Measurements from ENCODE around the gene LUZP2.

LUZP2 gene

DNA sequence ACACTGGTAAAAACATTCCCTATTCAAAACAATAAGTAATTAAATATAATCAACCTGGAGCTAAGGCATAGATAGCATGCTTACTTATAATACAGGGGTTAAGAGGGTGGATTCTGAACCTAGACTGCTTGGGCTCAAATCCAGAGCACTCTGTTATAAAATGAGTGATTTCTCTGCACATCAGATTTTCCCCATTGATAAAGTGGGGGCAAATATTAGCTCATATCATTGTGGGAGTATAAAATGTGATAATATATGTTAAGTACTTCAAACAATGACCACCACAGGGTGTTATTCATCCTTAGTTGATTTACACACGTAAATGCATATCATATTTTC lies 139.4 kb downstream of the LUZP2 start:
- DNase-seq: no peak

GRCh38 chr11:24637520-24637919 lies 140.7 kb downstream of the LUZP2 start:
- no peak for DNase-seq

DNA sequence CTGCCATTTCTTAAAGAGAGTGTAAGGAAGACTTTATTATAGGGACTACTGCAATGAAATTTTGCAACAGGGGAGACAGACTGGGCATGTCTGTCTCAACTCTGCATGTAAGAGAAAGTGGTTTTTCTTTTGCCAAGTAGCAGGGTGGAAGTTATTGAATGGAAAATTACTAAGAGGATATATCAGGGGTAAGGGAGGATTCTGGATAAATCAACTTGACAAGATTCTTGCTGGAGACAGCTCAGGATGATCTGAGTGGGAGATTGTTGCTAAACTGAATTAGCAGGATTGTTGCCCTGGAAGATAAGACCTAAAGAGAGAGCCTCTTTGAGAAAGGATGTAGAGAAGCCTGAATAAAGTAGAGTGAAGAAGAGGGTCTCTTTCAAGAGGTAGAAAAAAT lies 145.8 kb downstream of the LUZP2 start:
- no peak for DNase-seq

DNA sequence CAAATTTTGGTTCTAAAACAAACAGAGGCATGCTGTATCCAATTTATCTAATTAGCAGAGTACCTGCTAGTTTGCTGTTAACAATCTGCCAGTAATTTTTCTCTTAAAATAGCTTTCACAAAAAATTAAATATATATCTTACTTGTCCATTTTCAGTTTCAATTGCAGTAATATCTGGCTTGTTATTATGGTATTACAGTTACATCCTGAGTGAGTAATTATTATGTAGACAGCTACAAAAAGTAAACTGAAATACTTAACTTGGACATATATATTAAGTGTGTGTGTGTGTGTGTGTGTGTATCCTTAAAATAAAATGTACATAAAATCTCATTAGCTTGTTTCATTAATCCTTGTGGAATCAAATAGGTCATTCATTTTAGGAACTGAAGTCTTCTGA lies 148.7 kb downstream of the LUZP2 start:
- DNase-seq: no peak

GRCh38 chr11:24651873-24652272 lies 155.0 kb downstream of the LUZP2 start:
- DNase-seq: no peak

- DNase-seq: no peak
Observed at GRCh38 chr11:24653901-24654300, 157.0 kb downstream of the LUZP2 start.

DNA sequence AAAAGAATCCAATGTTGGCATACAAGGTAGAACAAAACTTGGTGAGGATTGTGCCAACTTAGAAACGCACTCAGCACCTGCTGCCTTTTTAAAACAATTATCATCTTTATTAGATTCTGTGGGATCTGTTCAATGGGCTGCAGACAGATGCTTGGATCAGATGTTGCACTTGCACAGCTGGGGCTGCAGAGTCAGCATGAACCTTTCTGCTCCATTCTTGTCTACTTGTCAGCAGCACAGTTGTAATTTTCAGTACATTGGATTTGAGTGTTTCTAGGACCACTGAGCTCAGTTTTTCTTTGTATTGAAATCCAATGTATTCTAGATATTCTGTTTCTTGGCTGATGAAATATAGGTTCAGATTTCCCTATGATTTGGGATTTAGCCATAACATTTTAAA lies 164.5 kb downstream of the LUZP2 start:
- no peak for DNase-seq

GRCh38 chr11:24664399-24664798 lies 167.5 kb downstream of the LUZP2 start:
- no peak for DNase-seq

GRCh38 chr11:24667353-24667968 lies 170.6 kb downstream of the LUZP2 start:
- no peak for DNase-seq

DNA sequence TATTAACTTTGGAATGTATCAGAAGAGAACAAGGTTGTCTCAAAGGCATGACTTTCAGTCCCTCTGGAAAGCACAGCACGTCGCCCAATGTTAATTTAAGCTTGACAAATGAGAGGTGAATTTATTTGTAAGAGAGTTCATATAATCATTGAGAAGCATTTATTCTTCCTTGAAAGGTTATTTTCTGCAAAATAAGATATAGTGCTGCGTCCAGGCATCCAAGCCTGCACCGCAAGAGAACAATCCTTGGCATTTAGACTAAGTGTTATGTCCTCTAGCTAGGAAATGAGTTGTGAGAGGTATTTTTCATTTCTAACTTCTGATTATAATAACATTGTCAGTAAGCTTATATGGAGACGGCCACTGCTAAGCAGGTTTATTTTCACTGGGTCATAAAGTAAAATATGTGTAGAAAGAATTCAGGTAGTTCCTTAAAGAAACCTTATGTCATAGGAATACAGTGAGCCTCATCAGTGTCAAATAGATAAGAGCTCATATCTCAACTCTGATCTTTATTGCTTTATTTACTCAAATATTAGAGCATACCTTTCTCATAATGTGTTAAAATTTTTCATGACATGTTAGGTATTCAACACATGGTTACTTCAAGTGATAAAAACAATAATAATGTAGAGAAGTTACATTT lies 182.0 kb downstream of the LUZP2 start:
- DNase-seq: no peak

DNA sequence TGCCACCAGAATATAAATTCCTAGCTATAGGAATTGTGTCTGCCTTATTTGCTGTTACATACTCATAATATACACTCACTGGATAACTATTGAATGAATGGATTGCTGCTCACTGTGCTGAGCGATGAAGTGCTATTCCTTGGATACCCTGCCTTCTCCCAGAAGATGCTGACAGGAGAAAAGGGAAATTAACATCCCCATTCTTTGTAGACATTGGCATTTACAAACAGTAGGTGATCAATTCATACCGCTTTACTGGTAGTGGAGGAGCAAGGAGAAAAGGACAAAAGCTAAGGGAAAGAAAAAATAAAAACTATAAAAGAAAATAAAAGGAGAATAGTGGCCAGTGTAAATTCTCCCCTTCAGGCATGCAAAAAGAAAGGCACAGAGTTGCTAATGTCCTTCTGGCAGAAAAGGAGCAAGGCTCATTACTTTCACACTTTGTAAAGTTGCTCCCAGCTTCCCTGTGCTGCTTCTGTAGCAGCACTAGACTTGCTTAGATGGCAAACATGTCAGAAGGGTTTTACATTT lies 183.0 kb downstream of the LUZP2 start:
- no peak for DNase-seq

DNA sequence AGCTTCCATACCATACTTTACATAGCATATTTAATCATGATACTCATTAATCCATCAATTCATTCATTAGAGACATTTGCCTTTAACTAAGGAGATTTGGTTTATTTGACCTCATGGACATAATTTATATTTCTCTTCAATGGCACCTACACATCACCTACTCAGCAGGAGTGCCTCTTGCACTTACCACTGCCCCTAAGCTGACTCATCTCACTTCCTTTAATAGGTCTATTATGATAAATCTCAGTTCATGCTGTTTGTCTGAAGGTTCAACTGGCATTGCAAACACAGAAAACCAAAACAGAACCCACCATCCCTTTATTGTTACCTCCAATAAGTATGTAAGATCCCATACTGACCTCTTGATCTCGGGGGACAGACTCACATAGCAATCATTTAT lies 186.7 kb downstream of the LUZP2 start:
- no peak for DNase-seq

DNA sequence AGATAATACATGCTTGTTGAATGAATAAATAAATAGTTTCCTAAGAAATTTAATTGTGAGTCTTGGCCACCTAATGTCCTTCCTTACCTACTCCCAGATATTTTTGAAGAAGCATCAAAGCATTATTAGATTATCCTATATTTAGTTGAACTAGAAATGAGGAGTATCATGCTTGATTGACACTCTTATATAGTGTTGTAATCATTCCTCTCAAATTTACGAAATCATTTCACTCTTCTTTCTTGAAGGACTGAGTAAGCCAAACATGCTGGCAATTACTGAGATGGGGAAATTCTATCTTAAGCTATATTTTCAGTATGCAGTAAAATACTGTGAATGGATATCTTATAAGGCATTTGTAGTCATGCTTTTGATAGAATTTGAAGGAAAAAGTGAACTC lies 189.0 kb downstream of the LUZP2 start:
- DNase-seq: no peak

GRCh38 chr11:24687531-24688147 lies 190.8 kb downstream of the LUZP2 start:
- no peak for DNase-seq

- DNase-seq: no peak
Observed at GRCh38 chr11:24688981-24689380, 192.1 kb downstream of the LUZP2 start.

GRCh38 chr11:24697522-24698111 lies 200.8 kb downstream of the LUZP2 start:
- DNase-seq: no peak

DNA sequence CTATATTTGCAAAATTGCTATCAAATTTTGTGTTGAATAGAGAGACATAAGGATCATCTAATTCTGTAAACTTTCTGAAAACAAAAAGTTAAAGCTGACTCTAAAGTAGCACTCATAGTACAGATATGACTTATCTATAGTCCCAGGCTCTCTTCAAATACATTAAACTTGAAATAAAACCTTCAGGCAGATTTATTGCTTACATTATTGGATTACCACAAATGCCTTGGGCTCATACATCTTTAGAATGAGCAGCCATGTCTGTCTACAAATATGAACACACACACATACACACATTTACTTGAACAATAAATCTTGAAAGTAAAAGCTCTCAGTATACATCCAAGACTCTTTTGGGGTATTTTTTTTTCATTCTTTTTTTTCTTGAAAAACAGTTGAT lies 207.9 kb downstream of the LUZP2 start:
- DNase-seq: no peak

GRCh38 chr11:24705474-24705873 lies 208.6 kb downstream of the LUZP2 start:
- no peak for DNase-seq

GRCh38 chr11:24708616-24709015 lies 211.8 kb downstream of the LUZP2 start:
- no peak for DNase-seq

DNA sequence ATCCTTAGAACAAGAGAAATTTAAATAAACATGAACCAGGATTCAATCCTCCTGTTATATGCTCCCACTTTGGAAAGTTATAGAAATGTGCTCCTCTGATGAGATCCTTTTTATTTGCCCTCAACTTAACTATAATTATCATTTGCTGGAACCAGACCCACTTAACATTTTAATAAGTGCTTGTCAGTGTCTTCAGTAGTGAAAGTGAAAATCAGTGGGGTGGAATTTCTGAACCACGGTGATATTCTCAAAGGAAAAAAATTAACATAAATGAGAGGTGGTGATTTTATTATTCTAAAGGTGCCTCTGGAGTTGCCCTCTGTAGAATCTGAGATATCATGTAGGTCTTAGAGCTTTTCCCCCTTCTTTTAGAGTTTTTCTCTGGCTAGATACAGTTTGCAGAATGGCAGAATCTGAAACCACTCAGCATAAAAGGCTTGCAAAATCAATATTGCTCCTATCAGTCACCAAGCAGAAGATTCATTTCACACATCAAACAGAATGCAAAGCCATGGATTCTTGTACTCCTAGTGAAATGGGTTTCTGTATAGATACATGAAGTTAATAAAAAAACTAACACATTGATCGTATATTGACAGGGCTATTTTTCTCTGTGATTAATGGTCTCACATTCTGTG lies 213.2 kb downstream of the LUZP2 start:
- DNase-seq: no peak

- DNase-seq: no peak
Observed at GRCh38 chr11:24714601-24715000, 217.7 kb downstream of the LUZP2 start.

- no peak for DNase-seq
Observed at GRCh38 chr11:24716403-24716802, 219.6 kb downstream of the LUZP2 start.

GRCh38 chr11:24723231-24723630 lies 226.4 kb downstream of the LUZP2 start:
- DNase-seq: no peak

DNA sequence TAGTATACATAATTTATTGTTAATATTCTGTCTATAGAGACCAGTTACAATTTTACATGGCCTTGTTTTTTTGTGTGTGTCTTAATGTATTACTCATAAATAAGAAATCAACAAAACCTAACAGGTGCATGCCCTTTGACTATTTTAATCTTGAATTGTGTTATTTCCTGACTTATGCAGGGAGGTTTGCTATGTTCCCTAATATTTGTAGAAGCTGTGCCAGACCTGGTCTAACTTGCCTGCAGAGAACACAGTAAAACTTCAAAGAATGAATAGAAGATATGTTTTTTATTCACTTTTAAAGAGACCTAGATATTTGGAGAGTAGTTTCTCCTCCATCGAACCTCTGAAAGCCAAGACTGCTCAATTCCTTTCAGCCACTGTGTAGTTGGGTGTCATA lies 234.7 kb downstream of the LUZP2 start:
- no peak for DNase-seq
